ENCODE results near the gene FAM78B.

The FAM78B gene

GRCh38 chr1:166166698-166167571, at the start of gene FAM78B:
Gene FAM78B (minus strand): TSS chr1:166167001. CDS start chr1:166166248, 753 bp downstream.
- DNase-seq = no peak

GRCh38 chr1:166202546-166202945, 35.7 kb upstream of the FAM78B start:
- DNase-seq = no peak

DNA sequence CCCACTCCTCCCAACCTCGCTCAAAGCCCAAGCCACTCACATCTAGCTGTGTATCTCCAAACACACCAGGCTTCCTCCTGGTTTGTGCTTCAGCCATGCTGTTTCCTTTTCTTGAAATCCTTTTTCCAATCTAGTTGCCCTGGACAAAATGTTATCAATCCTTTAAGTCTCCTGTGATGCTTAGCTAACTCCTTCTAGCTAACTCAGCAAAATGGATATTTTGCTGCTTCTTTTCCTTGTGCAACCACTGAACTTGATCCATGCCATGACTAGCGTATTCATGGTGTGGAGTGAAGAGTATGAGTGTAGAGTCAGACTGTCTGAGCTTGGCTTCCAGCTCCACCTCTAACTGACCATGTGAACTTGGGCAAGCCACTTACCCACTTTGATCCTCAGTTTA, 33.9 kb upstream of the FAM78B start:
- DNase-seq = no peak

DNA sequence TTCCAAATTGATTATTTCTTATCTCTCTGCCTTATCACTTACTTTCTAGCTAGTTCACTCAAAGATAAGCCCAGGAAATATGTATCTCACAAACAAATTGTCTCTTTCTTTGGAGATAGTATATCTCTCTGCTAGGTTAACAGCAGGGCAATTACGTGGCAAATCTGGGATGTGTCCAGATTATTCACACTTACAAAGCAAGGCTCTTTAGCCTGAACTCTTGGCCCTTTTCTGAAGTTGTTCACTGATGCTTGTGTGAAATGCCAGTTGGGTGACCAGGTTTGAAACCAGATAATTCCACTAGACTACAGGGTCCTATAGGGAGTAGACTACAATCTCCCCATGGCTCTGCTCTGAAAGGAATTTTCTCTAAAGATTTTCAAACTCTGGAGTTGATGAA, 30.8 kb upstream of the FAM78B start:
- no peak for DNase-seq

GRCh38 chr1:166197141-166197540, 30.3 kb upstream of the FAM78B start:
- DNase-seq = no peak

DNA sequence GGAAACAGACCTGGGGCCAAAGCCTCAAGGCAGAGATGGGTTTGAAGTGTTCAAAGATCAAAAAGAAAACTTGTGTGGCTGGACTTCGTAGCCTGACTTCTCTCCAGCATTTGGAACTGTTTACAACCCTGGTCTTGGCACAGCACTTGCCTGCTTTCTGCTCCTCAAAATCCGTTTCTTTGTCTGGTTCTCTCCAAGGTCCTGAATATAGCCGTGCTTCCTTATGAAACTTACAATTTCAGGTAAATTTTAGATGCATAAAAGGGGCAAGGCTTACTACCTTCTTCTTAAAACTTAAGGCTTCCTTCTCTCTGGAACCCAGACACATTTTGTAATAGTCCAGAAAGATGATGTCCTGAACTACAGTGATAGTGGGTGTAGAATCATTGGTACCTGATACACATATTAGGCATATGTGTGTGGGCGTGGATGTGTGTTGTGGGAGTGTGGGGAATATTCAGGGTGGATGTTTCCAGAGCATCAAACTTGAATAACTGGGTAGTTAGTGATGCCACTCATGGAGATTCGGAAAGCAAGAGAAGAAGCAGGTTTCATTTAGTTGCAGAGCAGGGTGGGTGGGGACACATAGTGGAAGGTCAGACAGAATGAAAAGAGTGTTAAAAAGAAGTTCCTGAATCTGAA, 26.4 kb upstream of the FAM78B start:
- no peak for DNase-seq

GRCh38 chr1:166190400-166190799, 23.6 kb upstream of the FAM78B start:
- DNase-seq = no peak

DNA sequence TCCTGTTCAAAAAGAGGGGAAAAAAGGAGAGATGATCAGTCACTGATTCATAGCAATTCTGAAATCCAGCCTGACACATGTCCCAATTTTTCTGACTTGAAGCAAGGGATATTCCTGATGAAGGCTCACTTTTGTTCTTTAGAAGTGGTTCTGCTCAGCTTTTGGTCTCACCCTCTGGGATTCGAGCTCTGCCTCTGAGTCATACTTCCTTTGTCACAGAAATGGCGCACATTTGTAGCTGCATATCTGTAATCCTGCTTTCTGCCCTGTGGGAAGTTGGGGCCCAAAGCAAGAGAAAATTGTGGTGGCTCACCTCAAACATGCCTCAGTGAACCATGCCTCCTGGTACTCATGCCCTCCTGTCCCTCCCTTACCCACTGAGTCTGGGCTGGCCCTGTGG, 22.3 kb upstream of the FAM78B start:
- no peak for DNase-seq

- no peak for DNase-seq
These were observed 18.7 kb upstream of the FAM78B start for GRCh38 chr1:166185526-166185925.

- no peak for DNase-seq
These were observed 18.1 kb upstream of the FAM78B start for GRCh38 chr1:166184897-166185296.

GRCh38 chr1:166184012-166184411, 17.2 kb upstream of the FAM78B start:
- no peak for DNase-seq

GRCh38 chr1:166182281-166182680, 15.5 kb upstream of the FAM78B start:
- DNase-seq = no peak

GRCh38 chr1:166176416-166176815, 9.6 kb upstream of the FAM78B start:
- no peak for DNase-seq

DNA sequence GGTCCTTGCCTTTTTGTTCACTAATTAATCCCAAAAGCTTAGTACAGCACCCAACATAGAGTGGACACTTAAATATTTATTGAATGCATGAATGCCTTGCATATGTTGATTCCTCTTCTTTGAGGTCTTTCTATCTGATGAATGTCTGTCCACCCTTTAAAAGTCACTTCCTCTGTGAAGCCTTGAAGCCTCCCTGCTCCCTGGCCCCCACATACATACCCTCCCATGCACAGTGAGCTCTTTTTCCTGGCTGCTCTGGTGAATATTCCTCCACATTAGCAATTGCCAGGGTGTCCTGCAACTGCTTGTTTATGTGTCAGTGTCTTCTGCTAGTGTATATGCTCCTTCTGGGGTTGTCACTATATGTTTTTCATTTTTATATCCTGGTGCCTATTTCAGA, 8.2 kb upstream of the FAM78B start:
- DNase-seq = no peak

GRCh38 chr1:166174108-166174507, 7.3 kb upstream of the FAM78B start:
- no peak for DNase-seq

DNA sequence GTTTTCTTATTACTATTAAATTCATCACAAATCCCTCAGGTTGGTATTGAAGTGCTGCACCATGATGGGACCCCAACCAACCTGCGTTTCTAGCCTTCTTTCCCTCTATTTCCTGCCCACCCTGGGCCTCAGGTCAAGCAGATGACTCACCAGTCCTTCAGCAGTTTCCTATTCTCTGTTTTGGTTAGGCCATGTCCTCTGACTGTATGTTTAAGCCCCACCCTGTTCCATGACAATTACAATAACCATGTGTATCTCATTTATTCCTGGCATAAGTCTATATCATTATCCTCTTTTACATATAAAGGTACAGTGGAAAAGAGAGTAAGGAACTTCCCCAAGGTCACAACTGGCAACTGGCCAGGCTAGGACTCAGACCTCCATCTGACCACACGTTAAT, 5.3 kb upstream of the FAM78B start:
- DNase-seq = no peak

DNA sequence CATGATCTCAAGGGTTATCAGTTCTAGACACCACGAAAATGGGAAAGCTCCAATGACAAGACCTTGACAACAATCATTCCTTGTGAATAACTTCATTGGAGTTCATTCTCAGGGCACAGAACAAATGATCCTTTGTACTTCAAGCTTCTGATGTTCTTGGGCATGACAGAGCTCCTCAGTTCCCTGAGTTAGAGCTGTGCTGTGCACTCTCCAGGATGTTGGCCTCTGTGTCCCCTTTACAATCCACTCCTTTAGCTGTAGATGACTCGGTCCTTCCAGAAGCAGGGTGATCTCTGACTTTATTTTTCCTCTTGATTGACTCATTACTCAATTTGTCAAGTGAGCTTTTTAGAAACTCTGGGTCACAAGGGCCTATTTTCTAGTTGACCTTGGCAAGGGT, 3.9 kb upstream of the FAM78B start:
- DNase-seq = no peak

- DNase-seq = no peak
These were observed 3.3 kb upstream of the FAM78B start for GRCh38 chr1:166170075-166170474.

GRCh38 chr1:166169182-166169581, 2.4 kb upstream of the FAM78B start:
- DNase-seq = no peak

GRCh38 chr1:166167572-166167925, 748 bp upstream of the FAM78B start:
- no peak for DNase-seq

DNA sequence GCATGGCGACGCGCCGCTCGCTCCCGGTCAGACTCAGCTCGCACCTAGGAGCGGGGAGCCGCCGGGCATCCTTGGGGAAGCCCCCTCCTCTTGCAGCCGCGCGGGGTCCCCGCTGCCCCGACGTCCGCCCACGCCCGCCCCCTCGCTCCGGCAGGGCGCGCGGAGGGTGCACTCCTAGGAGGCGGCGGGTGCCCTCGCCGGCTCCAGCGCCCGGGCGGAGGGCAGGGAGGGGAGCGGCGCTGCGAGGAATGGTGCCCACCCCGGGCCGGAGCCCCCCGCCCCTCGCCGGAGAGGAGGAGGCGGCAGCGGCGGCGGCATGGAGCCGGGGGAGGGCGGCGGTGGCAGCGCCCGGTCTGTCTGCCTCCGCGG, 488 bp downstream of the FAM78B start:
- DNase-seq = no peak

- no peak for DNase-seq
These were observed 1.0 kb downstream of the FAM78B start for GRCh38 chr1:166165661-166166328.

DNA sequence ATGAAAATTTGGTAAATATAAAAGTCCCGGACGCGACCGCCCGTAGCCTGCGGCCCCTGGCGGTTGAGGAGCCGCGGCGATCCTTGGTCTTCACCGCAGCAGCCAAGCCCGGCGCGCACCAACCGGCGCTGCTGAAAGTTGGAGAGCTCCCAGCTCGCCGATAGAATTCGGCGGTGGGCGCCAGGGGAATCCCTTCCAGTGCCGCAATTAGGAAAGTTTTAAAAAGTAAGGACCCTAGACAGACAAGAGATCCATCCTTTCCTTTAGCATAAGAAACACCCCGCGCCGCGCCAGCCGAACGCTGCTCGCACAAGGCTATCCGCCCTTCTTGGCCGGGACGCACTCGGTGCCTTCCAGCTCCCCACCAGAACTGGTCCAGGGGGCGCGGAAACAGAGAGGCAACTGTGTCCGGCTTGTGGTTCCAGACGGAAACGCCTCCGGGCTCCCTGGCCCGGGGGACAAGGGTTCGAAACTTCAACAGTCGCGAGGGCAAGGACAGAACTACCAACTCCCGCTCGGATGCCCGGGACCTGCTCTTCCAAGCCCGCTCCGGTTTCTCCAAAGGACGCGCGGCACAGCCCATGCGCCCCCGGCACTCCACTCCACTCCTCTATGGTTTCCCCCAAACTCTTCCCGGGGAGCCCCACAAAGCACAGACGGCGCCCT, 1.7 kb downstream of the FAM78B start:
- no peak for DNase-seq

GRCh38 chr1:166164646-166164994, 2.2 kb downstream of the FAM78B start:
- DNase-seq = no peak
